Measurements from ENCODE around the gene PDLIM4. TPM values are rescaled to one million over a fixed set of nuclear protein-coding genes. Genes with fewer than 3 reads are reported as not detected.

Gene PDLIM4
- total RNA-seq, 1 donor from 2014 or later = 19.8 TPM

DNA sequence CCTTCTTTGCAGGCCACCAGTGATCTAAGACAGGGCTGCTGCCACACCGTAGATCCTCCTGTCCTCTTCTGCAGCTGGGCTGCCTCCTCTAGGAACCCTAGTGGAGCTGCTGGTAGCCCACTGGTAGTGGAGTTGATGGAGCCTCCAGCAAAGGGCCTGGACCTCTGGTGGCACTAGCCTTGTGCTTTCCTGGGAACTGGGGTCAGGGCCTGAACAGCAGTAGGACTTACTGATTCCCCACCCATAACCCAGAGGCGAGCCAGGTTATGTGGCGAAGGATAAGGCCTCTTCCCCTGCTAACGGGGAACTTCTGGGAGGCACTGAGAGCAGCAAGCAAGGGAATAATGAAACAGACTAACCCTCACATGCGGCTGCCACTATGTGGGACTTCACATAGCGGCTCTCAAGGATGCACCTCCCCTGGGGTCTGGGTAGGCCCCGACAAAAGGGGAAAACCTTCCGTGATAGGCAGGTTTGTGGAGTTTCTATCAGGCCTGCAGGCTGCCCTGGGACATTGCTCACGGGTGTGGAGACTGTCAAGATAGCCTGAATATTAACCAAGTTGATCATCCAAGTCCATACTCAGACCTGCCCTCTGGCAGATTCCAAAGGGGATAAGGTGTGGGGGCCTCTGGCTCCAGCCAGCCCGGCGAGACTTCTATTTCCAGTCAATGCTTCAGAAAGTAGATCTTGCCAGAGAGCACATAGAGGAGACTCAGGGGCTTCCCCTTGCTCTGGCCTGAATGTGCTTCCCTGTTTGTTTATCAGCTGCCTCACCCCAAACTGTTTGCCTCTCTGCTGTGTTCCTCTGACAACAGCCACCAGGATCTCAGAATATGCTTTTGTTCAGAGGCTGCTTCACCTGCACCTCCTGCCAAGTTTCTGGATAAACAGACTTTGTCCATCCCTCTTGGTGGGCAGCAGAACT is 44.1 kb downstream of the PDLIM4 start:
- Histone ChIP-seq H3K4me1 (ENCODE audit: control insufficient read depth in 3 of 3, insufficient read depth in 3 of 3, low read length in 3 of 3) (peaks cover 15 to 33% (median 23%) of the 10 kb centered on the region in 3 donors), H3K36me3 (ENCODE audit: control insufficient read depth in 3 of 3, insufficient read depth in 3 of 3, low read length in 3 of 3) (peaks cover 0 to 2% (median 0%) of the 10 kb centered on the region in 3 donors), H3K4me3 (ENCODE audit: low read length in 3 of 3) (no peak overlapping the region), H3K27ac (ENCODE audit: low read depth, low read length) (no peak overlapping the region), H3K9me3 (ENCODE audit: control insufficient read depth in 3 of 3, low read length in 3 of 3) (no peaks in the 10 kb centered on the region), H3K9ac (ENCODE audit: low read depth in 1 of 3, low read length in 3 of 3) (peak overlapping the region in 1 of 3 donors; percentile 4), H3K27me3 (ENCODE audit: control insufficient read depth in 3 of 3, insufficient read depth in 3 of 3, low read length in 3 of 3) (no peaks in the 10 kb centered on the region)

DNA sequence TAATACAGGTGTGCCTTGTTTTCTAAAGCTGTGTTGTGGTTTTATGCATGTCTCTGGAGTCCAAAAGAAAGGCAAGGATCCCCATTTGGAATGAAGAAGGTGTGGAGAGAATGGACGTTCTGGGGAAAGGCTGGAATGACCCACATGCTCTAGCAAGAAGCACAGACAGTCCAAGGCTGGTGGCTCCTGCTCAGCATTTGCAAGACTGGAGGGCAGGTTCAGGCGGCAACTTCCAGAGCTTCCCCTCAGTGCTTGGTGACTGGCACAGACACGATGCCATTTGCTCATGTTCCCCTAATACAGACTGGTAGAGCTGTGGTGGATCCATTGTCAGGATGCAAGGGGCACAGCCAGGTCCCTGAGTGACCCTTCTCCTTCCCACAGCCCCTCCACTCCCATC is 44.9 kb downstream of the PDLIM4 start:
- Histone ChIP-seq H3K27ac (ENCODE audit: low read depth, low read length) (no peak overlapping the region), H3K4me1 (ENCODE audit: control insufficient read depth in 3 of 3, insufficient read depth in 3 of 3, low read length in 3 of 3) (peaks cover 15 to 31% (median 20%) of the 10 kb centered on the region in 3 donors), H3K4me3 (ENCODE audit: low read length in 3 of 3) (no peak overlapping the region), H3K36me3 (ENCODE audit: control insufficient read depth in 3 of 3, insufficient read depth in 3 of 3, low read length in 3 of 3) (peaks cover 0 to 2% (median 0%) of the 10 kb centered on the region in 3 donors), H3K27me3 (ENCODE audit: control insufficient read depth in 3 of 3, insufficient read depth in 3 of 3, low read length in 3 of 3) (no peaks in the 10 kb centered on the region), H3K9me3 (ENCODE audit: control insufficient read depth in 3 of 3, low read length in 3 of 3) (no peaks in the 10 kb centered on the region), H3K9ac (ENCODE audit: low read depth in 1 of 3, low read length in 3 of 3) (no peak overlapping the region)

DNA sequence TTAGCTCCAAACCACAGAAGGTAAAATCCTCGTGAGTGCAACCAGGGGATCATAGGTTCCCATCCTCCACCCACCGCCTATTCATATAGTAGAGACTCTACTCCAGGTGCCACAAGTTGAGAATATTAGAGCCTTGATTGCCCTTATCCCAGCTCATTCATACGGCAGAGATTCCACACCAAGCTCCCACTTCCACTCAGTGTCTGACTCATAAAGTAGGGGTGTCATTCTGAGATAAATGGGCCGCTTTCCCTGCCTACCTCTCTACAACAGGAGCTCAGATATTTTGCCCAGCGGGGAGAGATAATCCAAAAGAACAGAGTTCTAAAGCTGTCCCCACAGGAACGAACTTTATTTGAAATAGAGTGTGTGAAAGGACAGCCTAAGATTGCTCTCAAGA is 46.1 kb downstream of the PDLIM4 start:
- Histone ChIP-seq H3K4me3 (ENCODE audit: low read length in 3 of 3) (no peak overlapping the region), H3K27me3 (ENCODE audit: control insufficient read depth in 3 of 3, insufficient read depth in 3 of 3, low read length in 3 of 3) (no peaks in the 10 kb centered on the region), H3K4me1 (ENCODE audit: control insufficient read depth in 3 of 3, insufficient read depth in 3 of 3, low read length in 3 of 3) (peaks cover 15 to 22% (median 18%) of the 10 kb centered on the region in 3 donors), H3K9me3 (ENCODE audit: control insufficient read depth in 3 of 3, low read length in 3 of 3) (no peaks in the 10 kb centered on the region), H3K27ac (ENCODE audit: low read depth, low read length) (no peak overlapping the region), H3K36me3 (ENCODE audit: control insufficient read depth in 3 of 3, insufficient read depth in 3 of 3, low read length in 3 of 3) (peaks cover 0 to 2% (median 0%) of the 10 kb centered on the region in 3 donors), H3K9ac (ENCODE audit: low read depth in 1 of 3, low read length in 3 of 3) (no peak overlapping the region)

DNA sequence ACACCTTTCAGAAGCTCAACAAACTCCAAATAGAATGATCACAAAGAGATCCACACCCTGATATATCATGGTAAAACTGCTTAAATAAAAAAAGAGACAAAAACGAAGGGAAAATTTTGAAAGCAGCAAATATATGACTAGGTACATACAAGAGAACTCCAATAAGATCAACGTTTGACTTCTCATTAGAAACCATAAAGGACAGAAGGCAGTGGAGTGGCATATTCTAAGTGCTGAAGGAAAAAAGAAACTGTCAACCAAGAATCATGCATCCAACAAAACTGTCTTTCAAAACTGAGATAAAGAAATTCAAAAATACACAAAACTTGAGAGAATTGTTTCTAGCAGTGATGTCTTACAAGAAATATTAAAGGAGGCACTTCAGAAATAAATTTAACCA is 47.9 kb downstream of the PDLIM4 start:
- Histone ChIP-seq H3K4me3 (ENCODE audit: low read length in 3 of 3) (no peak overlapping the region), H3K27ac (ENCODE audit: low read depth, low read length) (no peak overlapping the region), H3K27me3 (ENCODE audit: control insufficient read depth in 3 of 3, insufficient read depth in 3 of 3, low read length in 3 of 3) (no peaks in the 10 kb centered on the region), H3K9ac (ENCODE audit: low read depth in 1 of 3, low read length in 3 of 3) (no peak overlapping the region), H3K36me3 (ENCODE audit: control insufficient read depth in 3 of 3, insufficient read depth in 3 of 3, low read length in 3 of 3) (peaks cover 0 to 2% (median 0%) of the 10 kb centered on the region in 3 donors), H3K4me1 (ENCODE audit: control insufficient read depth in 3 of 3, insufficient read depth in 3 of 3, low read length in 3 of 3) (peaks cover 15 to 18% (median 16%) of the 10 kb centered on the region in 3 donors), H3K9me3 (ENCODE audit: control insufficient read depth in 3 of 3, low read length in 3 of 3) (no peaks in the 10 kb centered on the region)

DNA sequence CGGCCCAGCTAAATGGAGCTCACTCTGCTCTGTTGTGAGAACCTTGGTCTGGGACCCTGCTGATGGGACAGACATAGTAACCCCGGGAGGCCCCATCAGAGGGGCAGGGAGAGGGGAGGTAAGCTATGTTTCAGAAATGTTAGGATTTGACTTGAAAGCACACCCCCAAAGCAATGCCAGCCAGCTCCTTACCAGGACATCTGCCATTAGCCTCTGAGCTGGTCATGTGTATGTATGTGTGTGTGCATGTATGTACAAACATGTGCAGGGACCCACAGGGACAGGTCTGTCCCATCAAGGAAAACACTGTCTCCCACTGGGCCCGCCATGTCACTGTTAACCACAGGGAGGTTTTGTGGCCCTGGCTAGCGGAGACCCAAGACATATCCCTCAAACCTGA is 51.2 kb downstream of the PDLIM4 start:
- Histone ChIP-seq H3K9me3 (ENCODE audit: control insufficient read depth in 3 of 3, low read length in 3 of 3) (no peaks in the 10 kb centered on the region), H3K9ac (ENCODE audit: low read depth in 1 of 3, low read length in 3 of 3) (no peak overlapping the region), H3K27ac (ENCODE audit: low read depth, low read length) (no peak overlapping the region), H3K4me1 (ENCODE audit: control insufficient read depth in 3 of 3, insufficient read depth in 3 of 3, low read length in 3 of 3) (no peaks in the 10 kb centered on the region), H3K4me3 (ENCODE audit: low read length in 3 of 3) (no peak overlapping the region), H3K36me3 (ENCODE audit: control insufficient read depth in 3 of 3, insufficient read depth in 3 of 3, low read length in 3 of 3) (peaks cover 0 to 4% (median 0%) of the 10 kb centered on the region in 3 donors), H3K27me3 (ENCODE audit: control insufficient read depth in 3 of 3, insufficient read depth in 3 of 3, low read length in 3 of 3) (no peaks in the 10 kb centered on the region)

DNA sequence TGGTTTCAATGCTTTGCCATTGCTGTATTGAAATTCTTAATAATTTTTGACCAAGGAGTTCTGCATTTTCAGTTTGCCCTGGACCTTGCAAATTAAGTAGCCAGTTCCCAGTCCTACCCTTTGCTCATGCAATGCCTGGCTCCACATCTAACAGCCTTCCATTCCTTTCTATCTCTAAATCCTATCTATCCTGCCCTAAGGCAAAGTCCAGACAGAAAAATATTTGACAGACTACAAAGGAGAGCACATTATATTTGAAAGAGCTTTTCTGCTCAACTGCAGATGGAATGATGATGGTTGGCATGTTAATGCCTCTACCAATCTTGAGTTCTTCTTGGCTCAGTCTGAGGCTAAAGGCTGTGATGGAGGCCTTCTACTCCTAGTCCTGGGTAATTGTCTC is 52.2 kb downstream of the PDLIM4 start:
- Histone ChIP-seq H3K9me3 (ENCODE audit: control insufficient read depth in 3 of 3, low read length in 3 of 3) (no peaks in the 10 kb centered on the region), H3K27me3 (ENCODE audit: control insufficient read depth in 3 of 3, insufficient read depth in 3 of 3, low read length in 3 of 3) (no peaks in the 10 kb centered on the region), H3K9ac (ENCODE audit: low read depth in 1 of 3, low read length in 3 of 3) (no peak overlapping the region), H3K36me3 (ENCODE audit: control insufficient read depth in 3 of 3, insufficient read depth in 3 of 3, low read length in 3 of 3) (peaks cover 0 to 9% (median 0%) of the 10 kb centered on the region in 3 donors), H3K4me1 (ENCODE audit: control insufficient read depth in 3 of 3, insufficient read depth in 3 of 3, low read length in 3 of 3) (no peaks in the 10 kb centered on the region), H3K4me3 (ENCODE audit: low read length in 3 of 3) (no peak overlapping the region), H3K27ac (ENCODE audit: low read depth, low read length) (no peak overlapping the region)

DNA sequence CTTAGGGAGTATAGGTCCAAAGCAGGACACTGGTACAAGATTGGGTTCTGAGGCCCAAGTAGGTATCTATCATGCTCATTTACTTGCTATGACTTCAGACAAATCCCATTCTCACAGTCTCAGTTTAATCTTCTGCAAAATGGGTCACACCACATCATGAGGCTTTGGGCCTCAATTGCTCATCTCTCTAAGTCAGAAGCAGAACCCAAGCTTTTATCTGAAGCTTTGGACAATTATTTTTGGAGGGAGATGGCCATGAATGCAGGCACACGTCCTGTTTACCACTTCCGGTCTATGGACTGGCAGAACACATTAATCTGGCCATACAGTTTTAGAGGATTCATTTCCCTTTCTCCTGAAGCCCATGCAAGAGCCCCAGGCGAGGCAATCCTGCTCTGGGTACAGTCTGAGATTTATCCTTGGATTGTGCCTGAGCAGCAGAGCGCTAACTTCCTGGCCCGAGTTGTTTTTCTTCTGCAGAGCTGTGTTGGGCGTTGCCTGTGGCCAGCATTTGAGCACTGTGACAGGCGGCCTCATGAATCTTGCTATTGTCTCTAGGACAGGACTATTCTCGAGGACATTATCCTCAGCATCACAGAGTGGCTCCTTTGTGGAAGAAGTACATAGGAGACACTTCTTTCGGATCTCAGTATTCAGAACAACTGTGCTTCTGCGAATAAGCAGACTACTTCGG is 52.8 kb downstream of the PDLIM4 start:
- H3K9me3 ChIP-seq (ENCODE audit: control insufficient read depth in 3 of 3, low read length in 3 of 3) = no peaks in the 10 kb centered on the region
- H3K36me3 ChIP-seq (ENCODE audit: control insufficient read depth in 3 of 3, insufficient read depth in 3 of 3, low read length in 3 of 3) = peaks cover 0 to 12% (median 0%) of the 10 kb centered on the region in 3 donors
- no peaks in the 10 kb centered on the region for H3K4me1 ChIP-seq (ENCODE audit: control insufficient read depth in 3 of 3, insufficient read depth in 3 of 3, low read length in 3 of 3)
- H3K9ac ChIP-seq (ENCODE audit: low read depth in 1 of 3, low read length in 3 of 3) = no peak overlapping the region
- H3K27me3 ChIP-seq (ENCODE audit: control insufficient read depth in 3 of 3, insufficient read depth in 3 of 3, low read length in 3 of 3) = no peaks in the 10 kb centered on the region
- H3K27ac ChIP-seq (ENCODE audit: low read depth, low read length) = no peak overlapping the region
- no peak overlapping the region for H3K4me3 ChIP-seq (ENCODE audit: low read length in 3 of 3)

DNA sequence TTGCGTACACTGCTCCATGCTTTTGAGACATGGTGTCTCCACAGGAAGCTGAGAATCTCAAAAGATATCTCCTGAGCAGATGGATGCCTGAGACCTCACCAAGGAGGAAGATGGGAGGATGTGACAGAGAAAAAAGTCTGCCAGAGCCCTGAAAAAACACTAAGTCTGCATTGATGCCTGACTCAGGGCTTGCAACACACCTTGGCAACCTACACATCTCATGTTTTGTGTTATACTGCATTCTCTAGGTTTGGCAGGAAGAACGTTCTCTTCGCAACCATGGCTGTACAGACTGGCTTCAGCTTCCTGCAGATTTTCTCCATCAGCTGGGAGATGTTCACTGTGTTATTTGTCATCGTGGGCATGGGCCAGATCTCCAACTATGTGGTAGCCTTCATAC is 55.9 kb downstream of the PDLIM4 start:
- no peak overlapping the region for H3K4me3 ChIP-seq (ENCODE audit: low read length in 3 of 3)
- peaks cover 3 to 7% (median 7%) of the 10 kb centered on the region in 3 donors for H3K4me1 ChIP-seq (ENCODE audit: control insufficient read depth in 3 of 3, insufficient read depth in 3 of 3, low read length in 3 of 3)
- no peak overlapping the region for H3K27ac ChIP-seq (ENCODE audit: low read depth, low read length)
- no peaks in the 10 kb centered on the region for H3K27me3 ChIP-seq (ENCODE audit: control insufficient read depth in 3 of 3, insufficient read depth in 3 of 3, low read length in 3 of 3)
- no peak overlapping the region for H3K9ac ChIP-seq (ENCODE audit: low read depth in 1 of 3, low read length in 3 of 3)
- no peaks in the 10 kb centered on the region for H3K9me3 ChIP-seq (ENCODE audit: control insufficient read depth in 3 of 3, low read length in 3 of 3)
- H3K36me3 ChIP-seq (ENCODE audit: control insufficient read depth in 3 of 3, insufficient read depth in 3 of 3, low read length in 3 of 3) = peaks cover 0 to 12% (median 0%) of the 10 kb centered on the region in 3 donors

DNA sequence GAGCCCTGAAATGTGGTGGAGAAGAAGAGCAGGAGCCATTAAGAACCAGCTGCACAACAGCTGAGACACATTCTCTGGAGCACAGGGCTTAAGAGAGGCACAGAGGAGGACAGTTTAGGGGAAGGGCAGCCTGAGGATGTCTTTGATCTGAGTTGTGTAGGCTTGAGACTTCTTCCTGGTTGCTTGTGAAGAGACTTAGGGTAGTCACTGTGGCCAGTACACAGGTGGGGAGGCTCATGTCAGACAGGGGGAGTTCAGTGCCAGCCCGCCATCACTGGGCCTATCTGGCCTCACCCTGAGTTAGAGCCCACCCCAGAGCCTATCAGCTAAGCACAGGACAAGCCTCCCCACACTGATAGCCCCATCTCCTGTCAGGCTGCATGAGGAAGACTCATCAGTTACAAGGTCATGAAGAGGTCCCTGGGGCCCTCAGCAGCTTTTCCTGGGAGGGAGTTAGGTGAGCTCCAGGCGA is 56.5 kb downstream of the PDLIM4 start:
- H3K4me3 ChIP-seq (ENCODE audit: low read length in 3 of 3) = no peak overlapping the region
- H3K27ac ChIP-seq (ENCODE audit: low read depth, low read length) = no peak overlapping the region
- peaks cover 9 to 14% (median 14%) of the 10 kb centered on the region in 3 donors for H3K4me1 ChIP-seq (ENCODE audit: control insufficient read depth in 3 of 3, insufficient read depth in 3 of 3, low read length in 3 of 3)
- H3K9me3 ChIP-seq (ENCODE audit: control insufficient read depth in 3 of 3, low read length in 3 of 3) = no peaks in the 10 kb centered on the region
- no peak overlapping the region for H3K9ac ChIP-seq (ENCODE audit: low read depth in 1 of 3, low read length in 3 of 3)
- H3K27me3 ChIP-seq (ENCODE audit: control insufficient read depth in 3 of 3, insufficient read depth in 3 of 3, low read length in 3 of 3) = no peaks in the 10 kb centered on the region
- H3K36me3 ChIP-seq (ENCODE audit: control insufficient read depth in 3 of 3, insufficient read depth in 3 of 3, low read length in 3 of 3) = peaks cover 0 to 12% (median 0%) of the 10 kb centered on the region in 3 donors

Measured in skeletal muscle tissue (tissue), 4 donors.